NCI-H524 treated with DMSO at 0.1 percent for 48 hours (cell line): ENCODE data around the gene SORCS1.

Source experiments
- DNase-seq: peaks from one replicate; lab custom pipeline; 2025; lab: John Stamatoyannopoulos, UW

The SORCS1 gene

GRCh38 chr10:107104026-107104652 lies 60.4 kb downstream of the SORCS1 start:
- no peak for DNase-seq

GRCh38 chr10:107103174-107104025 lies 61.1 kb downstream of the SORCS1 start:
- DNase-seq: no peak

GRCh38 chr10:107098326-107098725 lies 66.2 kb downstream of the SORCS1 start:
- no peak for DNase-seq

GRCh38 chr10:107094824-107095522 lies 69.5 kb downstream of the SORCS1 start:
- DNase-seq: no peak

GRCh38 chr10:107092321-107092720 lies 72.2 kb downstream of the SORCS1 start:
- no peak for DNase-seq

- no peak for DNase-seq
Observed at GRCh38 chr10:107091126-107091525, 73.4 kb downstream of the SORCS1 start.

GRCh38 chr10:107085665-107086525 lies 78.6 kb downstream of the SORCS1 start:
- DNase-seq: no peak

- DNase-seq: no peak
Observed at GRCh38 chr10:107083388-107084009, 81.0 kb downstream of the SORCS1 start.

GRCh38 chr10:107081644-107082043 lies 82.9 kb downstream of the SORCS1 start:
- no peak for DNase-seq

GRCh38 chr10:107075117-107075516 lies 89.4 kb downstream of the SORCS1 start:
- DNase-seq: no peak

GRCh38 chr10:107072786-107073185 lies 91.7 kb downstream of the SORCS1 start:
- no peak for DNase-seq

GRCh38 chr10:107072028-107072427 lies 92.5 kb downstream of the SORCS1 start:
- DNase-seq: no peak

GRCh38 chr10:107071301-107071700 lies 93.2 kb downstream of the SORCS1 start:
- no peak for DNase-seq

GRCh38 chr10:107067843-107068242 lies 96.7 kb downstream of the SORCS1 start:
- DNase-seq: no peak

- DNase-seq: no peak
Observed at GRCh38 chr10:107064075-107064474, 100.4 kb downstream of the SORCS1 start.

GRCh38 chr10:107059872-107060271 lies 104.6 kb downstream of the SORCS1 start:
- no peak for DNase-seq

- DNase-seq: no peak
Observed at GRCh38 chr10:107059068-107059804, 105.3 kb downstream of the SORCS1 start.

- no peak for DNase-seq
Observed at GRCh38 chr10:107058331-107058730, 106.2 kb downstream of the SORCS1 start.

GRCh38 chr10:107056182-107056581 lies 108.3 kb downstream of the SORCS1 start:
- DNase-seq: no peak

- no peak for DNase-seq
Observed at GRCh38 chr10:107054469-107055156, 109.9 kb downstream of the SORCS1 start.
